Breast epithelium (tissue), 4 donors: ENCODE measurements around the gene MAPK14. TPM values are rescaled to one million over a fixed set of nuclear protein-coding genes. Genes with fewer than 3 reads are reported as not detected.

Experiments
- DNase-seq, 2 donors: peaks; one replicate each; pipeline ENCODE4 v3.0.0-alpha.2; 2019; ENCODE audit warnings: low spot score in 2 of 2
- H3K27ac ChIP-seq, 2 donors: fragments of 200-600 bp; sonication (generic) in 1 of 2; one replicate each; pipeline ENCODE4 v1.5.1; 2016 to 2019; ENCODE audit warnings: mild to moderate bottlenecking in 1 of 2
- H3K27me3 ChIP-seq, 2 donors: fragments of 200-600 bp; sonication (generic) in 1 of 2; one replicate each; pipeline versions ENCODE4 v1.5.1 to v1.6.0; 2017 to 2019; ENCODE audit warnings: control low read depth in 1 of 2, mild to moderate bottlenecking in 1 of 2
- H3K36me3 ChIP-seq: fragments of 200-600 bp; one replicate; pipeline ENCODE4 v1.5.1; 2019
- H3K4me1 ChIP-seq, 2 donors: fragments of 200-600 bp; sonication (generic); one replicate each; pipeline ENCODE4 v1.5.1; 2016 to 2019; ENCODE audit warnings: control low read depth in 1 of 2
- H3K4me3 ChIP-seq, 3 donors: fragments of 200-600 bp; sonication (generic); 1 replicate in 2 of 3; 2 replicates in 1 of 3; pipeline ENCODE4 v1.5.1; 2016 to 2019; ENCODE audit warnings: mild to moderate bottlenecking in 3 of 3, moderate library complexity in 2 of 3
- H3K9me3 ChIP-seq, 2 donors: fragments of 200-600 bp; sonication (generic) in 1 of 2; one replicate each; pipeline ENCODE4 v1.5.1; 2016 to 2019; ENCODE audit warnings: control low read depth in 1 of 2
- POLR2A ChIP-seq: fragments of 450-650 bp; IDR thresholded peaks from one replicate; pipeline ENCODE4 v1.6.1; 2016; ENCODE audit warnings: antibody characterized with exemption, mild to moderate bottlenecking, moderate library complexity
- POLR2AphosphoS5 ChIP-seq, 3 donors: sonication (generic); formaldehyde crosslinking; IDR thresholded peaks; one replicate each; pipeline ENCODE4 v1.6.1; 2017; ENCODE audit warnings: antibody characterized with exemption in 3 of 3
- intact Hi-C: fragments of 100-400 bp; cut with DNase I; formaldehyde crosslinking; loops from one replicate; pipeline ENCODE4 v1.15.1; 2023; ENCODE audit warnings: low total_unique reads
- total RNA-seq, 3 donors: library from RNA; depleted of rRNA; stranded (reverse); fragments of >200 nt; gene quantifications; one replicate each; pipeline ENCODE4 v1.1.0, GENCODE V29; 2016
- TF ChIP-seq, protein P1 (sequence below), 3 donors: fragments of 450-650 bp; IDR thresholded peaks; one replicate each; pipeline ENCODE4 v1.5.1; 2016 to 2017; ENCODE audit warnings: antibody characterized with exemption in 3 of 3, mild to moderate bottlenecking in 3 of 3, moderate library complexity in 3 of 3

MAPK14 gene
- total RNA-seq, 3 donors from 2014 or later = 72.8 to 85.6 (median 81.3) TPM

DNA sequence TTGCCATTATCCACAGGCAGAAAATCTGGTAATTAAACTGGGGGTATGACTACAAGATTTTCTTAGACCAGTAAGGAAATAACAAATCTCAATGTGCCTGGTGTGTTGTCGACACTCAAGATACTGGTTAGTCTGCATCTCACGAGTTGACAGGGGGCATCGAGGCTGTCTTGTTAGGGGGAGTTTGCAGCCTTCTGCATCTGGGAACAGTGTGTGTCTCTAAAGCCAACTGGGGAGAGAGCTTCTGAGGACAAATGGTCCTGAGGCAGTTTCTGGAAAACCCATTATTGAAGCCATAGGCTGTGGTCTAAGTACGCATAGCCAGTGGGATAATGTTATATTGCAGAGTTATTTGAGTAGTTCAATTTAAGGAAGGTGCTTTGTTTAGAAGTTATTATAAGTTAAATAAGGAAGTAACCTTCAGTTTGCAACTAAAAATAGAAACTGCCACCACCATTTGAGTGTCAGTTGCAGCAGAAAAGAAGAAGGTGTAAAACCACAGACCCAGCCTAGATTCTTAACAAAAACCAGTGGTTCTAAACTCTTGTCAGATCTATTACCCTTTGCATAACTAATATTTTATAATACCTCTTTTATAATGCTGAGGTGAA, 87.3 kb downstream of the MAPK14 start:
- H3K9me3 ChIP-seq = no peaks in the 10 kb centered on the region
- H3K4me1 ChIP-seq = no peaks in the 10 kb centered on the region
- DNase-seq = no peak
- TF ChIP-seq POLR2A (no peak), POLR2AphosphoS5 (IDR thresholded peaks at IDR 0.05) (no peak)
- TF ChIP-seq, protein P1, sequence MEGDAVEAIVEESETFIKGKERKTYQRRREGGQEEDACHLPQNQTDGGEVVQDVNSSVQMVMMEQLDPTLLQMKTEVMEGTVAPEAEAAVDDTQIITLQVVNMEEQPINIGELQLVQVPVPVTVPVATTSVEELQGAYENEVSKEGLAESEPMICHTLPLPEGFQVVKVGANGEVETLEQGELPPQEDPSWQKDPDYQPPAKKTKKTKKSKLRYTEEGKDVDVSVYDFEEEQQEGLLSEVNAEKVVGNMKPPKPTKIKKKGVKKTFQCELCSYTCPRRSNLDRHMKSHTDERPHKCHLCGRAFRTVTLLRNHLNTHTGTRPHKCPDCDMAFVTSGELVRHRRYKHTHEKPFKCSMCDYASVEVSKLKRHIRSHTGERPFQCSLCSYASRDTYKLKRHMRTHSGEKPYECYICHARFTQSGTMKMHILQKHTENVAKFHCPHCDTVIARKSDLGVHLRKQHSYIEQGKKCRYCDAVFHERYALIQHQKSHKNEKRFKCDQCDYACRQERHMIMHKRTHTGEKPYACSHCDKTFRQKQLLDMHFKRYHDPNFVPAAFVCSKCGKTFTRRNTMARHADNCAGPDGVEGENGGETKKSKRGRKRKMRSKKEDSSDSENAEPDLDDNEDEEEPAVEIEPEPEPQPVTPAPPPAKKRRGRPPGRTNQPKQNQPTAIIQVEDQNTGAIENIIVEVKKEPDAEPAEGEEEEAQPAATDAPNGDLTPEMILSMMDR (IDR thresholded peaks at IDR 0.05) = no peak
- intact Hi-C loops = no loop called here
- H3K27me3 ChIP-seq = no peaks in the 10 kb centered on the region
- no peaks in the 10 kb centered on the region for H3K36me3 ChIP-seq
- H3K4me3 ChIP-seq = no peak overlapping the region
- no peak overlapping the region for H3K27ac ChIP-seq

DNA sequence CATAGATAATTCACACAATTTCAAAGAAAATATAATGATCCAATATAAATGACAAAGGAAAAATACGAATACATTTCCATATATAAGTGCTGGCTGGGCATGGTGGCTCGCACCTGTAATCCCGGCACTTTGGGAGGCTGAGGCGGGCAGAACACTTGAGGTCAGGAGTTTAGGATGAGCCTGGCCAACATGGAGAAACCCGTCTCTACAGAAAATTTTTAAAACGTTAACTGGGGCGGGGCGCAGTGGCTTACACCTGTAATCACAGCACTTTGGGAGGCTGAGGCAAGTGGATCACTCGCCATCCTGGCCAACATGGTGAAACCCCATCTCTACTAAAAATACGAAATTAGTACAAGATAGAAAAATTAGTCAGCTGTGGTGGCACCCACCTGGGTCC, 87.8 kb downstream of the MAPK14 start:
- no peaks in the 10 kb centered on the region for H3K27me3 ChIP-seq
- TF ChIP-seq POLR2A (no peak), POLR2AphosphoS5 (IDR thresholded peaks at IDR 0.05) (no peak)
- TF ChIP-seq, protein P1 (IDR thresholded peaks at IDR 0.05) = no peak
- H3K27ac ChIP-seq = no peak overlapping the region
- H3K4me3 ChIP-seq = no peak overlapping the region
- H3K9me3 ChIP-seq = no peaks in the 10 kb centered on the region
- DNase-seq = no peak
- H3K36me3 ChIP-seq = no peaks in the 10 kb centered on the region
- intact Hi-C loops = no loop called here
- no peaks in the 10 kb centered on the region for H3K4me1 ChIP-seq

DNA sequence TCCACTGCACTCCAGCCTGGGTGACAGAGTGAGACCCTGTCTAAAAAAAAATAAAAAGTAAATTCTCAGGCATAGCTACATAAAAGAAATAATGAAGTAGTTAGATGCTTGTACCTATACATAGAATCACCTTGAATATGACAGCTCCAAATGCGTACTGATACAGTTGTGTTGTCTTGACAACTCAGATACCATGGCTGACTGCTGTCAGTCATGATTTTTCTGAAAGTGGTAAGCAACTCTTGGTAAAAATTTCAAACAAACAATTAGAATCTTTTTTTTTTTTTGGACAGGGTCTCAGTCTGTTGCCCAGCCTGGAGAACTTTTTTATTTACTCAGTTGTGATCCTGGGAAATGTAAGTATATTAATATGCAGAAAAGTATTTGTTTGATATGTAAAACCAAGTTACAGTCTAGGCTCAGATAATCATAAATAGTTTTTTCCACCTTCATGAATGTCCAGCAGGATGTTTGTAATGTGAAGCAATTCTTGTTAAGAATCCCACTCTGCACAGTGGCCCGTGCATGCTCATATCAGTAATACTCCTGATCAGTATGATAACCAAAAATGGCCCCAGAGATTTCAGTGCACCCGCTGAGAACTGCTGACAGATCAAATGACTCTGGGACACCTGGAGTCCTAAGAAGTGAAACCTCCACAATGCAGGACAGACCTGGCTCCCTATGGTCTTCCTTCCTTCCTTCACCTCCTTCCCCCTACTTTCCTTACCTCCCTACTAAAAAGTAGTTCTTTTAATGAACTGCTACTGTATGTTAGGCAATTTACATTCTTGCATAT, 88.7 kb downstream of the MAPK14 start:
- TF ChIP-seq POLR2A (no peak), POLR2AphosphoS5 (IDR thresholded peaks at IDR 0.05) (no peak)
- TF ChIP-seq, protein P1 (IDR thresholded peaks at IDR 0.05) = no peak
- H3K27ac ChIP-seq = no peak overlapping the region
- intact Hi-C loops = no loop called here
- H3K36me3 ChIP-seq = no peaks in the 10 kb centered on the region
- H3K4me1 ChIP-seq = peaks cover 0 to 4% of the 10 kb centered on the region in 2 donors
- DNase-seq = no peak
- H3K9me3 ChIP-seq = no peaks in the 10 kb centered on the region
- no peaks in the 10 kb centered on the region for H3K27me3 ChIP-seq
- H3K4me3 ChIP-seq = no peak overlapping the region

DNA sequence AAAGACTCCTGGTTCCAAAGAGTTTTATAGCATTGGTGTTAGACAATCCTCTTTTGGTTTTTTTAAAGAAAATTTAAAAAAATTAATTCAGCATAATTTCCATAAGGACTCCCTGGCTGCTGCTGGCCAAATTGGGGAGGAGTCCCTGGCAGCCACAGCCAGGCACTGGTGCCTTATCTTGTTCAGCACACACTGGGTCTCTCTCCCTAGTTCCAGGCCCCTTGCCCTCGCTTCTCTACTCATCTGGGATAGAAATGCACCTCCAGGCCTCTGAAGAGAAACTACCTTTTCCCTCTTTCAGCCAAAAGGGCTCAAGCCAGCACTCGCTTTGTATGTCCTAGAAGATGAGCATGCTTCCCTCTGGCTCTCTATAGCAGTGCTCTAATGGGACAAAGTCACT, 89.3 kb downstream of the MAPK14 start:
- H3K4me1 ChIP-seq = peaks cover 0 to 6% of the 10 kb centered on the region in 2 donors
- H3K27me3 ChIP-seq = no peaks in the 10 kb centered on the region
- H3K4me3 ChIP-seq = no peak overlapping the region
- H3K27ac ChIP-seq = no peak overlapping the region
- TF ChIP-seq POLR2AphosphoS5 (IDR thresholded peaks at IDR 0.05) = no peak
- TF ChIP-seq, protein P1 (IDR thresholded peaks at IDR 0.05) = no peak
- no peak for TF ChIP-seq POLR2A
- no peaks in the 10 kb centered on the region for H3K36me3 ChIP-seq
- intact Hi-C loops = no loop called here
- no peak for DNase-seq
- H3K9me3 ChIP-seq = no peaks in the 10 kb centered on the region
